Activated T-helper 1 cell treated with anti-CD3 and anti-CD28 coated beads, Interleukin-12 subunit alpha, Interleukin-12 subunit beta, Interleukin-2, Interleukin-4 antibody, amounts not matched to agents 30 ng/mL and 10 ng/mL and 1 ng/mL, durations not matched to agents 14 hours and 24 hours and 36 hours (primary cell): ENCODE results near the gene STK40. TPM values are rescaled to one million over a fixed set of nuclear protein-coding genes. Genes with fewer than 3 reads are reported as not detected.
A peak's percentile ranks its signal among the peaks of the same experiment; 100 is the strongest.

Source experiments
- DNase-seq: peaks from one replicate; pipeline ENCODE4 v3.0.0; 2021; ENCODE audit warnings: low spot score
- H3K27ac Mint-ChIP-seq: one replicate; pipeline ENCODE4 v1.8.0; 2021; ENCODE audit warnings: mild to moderate bottlenecking, mixed read lengths
- H3K27me3 Mint-ChIP-seq: one replicate; pipeline ENCODE4 v1.8.0; 2022; ENCODE audit warnings: mild to moderate bottlenecking, moderate library complexity, mixed read lengths; ENCODE audit not compliant: insufficient read depth
- H3K36me3 Mint-ChIP-seq: one replicate; pipeline ENCODE4 v1.8.0; 2021; ENCODE audit warnings: low read depth, mixed read lengths
- H3K4me1 Mint-ChIP-seq: one replicate; pipeline ENCODE4 v1.8.0; 2021; ENCODE audit warnings: low read depth, mixed read lengths
- H3K4me3 Mint-ChIP-seq: one replicate; pipeline ENCODE4 v1.8.0; 2021; ENCODE audit warnings: mild to moderate bottlenecking, moderate library complexity, mixed read lengths
- H3K9me3 Mint-ChIP-seq: one replicate; pipeline ENCODE4 v1.8.0; 2021; ENCODE audit warnings: mixed read lengths
- intact Hi-C: fragments of 100-400 bp; cut with micrococcal nuclease; formaldehyde crosslinking; loops from one replicate; pipeline ENCODE4 v1.15.1; 2024
- total RNA-seq: library from RNA; stranded (reverse); gene quantifications from 2 replicates; pipeline ENCODE4 v1.2.3, GENCODE V29; 2022

The STK40 gene
- total RNA-seq, 1 donor from 2014 or later, result 46.5 TPM

DNA sequence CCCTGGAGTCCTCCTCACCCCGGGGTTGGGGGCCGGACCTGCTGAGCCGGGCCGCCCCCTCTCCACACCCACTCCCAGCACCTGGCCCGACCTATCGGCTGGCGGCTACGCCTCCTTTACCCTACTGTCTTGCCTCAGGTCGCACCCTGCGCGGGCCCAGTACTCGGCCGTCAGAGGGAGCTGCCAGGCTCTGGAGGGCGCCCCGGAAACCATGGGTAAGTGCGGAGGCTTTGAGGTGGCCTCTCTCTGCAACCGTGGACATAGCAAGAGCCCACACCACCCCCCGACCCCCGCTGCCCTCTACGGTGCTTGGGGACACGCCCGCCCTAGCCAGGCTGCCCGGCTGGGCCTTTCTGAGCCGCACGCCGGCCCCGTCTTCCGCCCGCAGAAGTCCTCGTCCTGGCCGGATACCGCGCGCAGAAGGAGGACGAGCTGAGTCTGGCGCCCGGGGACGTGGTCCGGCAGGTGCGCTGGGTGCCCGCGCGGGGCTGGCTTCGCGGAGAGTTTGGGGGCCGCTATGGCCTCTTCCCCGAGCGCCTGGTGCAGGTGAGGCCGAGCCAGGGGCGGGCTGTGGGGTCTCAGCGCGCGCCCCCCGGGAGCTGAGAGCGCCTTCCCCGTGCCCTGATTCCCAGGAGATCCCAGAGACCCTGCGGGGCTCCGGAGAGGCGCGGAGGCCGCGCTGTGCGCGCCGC is 79.4 kb downstream of the STK40 start, which contains the start of gene SH3D21:
TSS of gene SH3D21 (plus strand) at position 159 of the 692 bp plus-strand sequence. CDS start at position 212, 53 bp downstream.
- peak within 1 kb of the TSS; percentile 97 for H3K4me3 Mint-ChIP-seq
- no peaks in the 10 kb centered on the region for H3K27me3 Mint-ChIP-seq
- peaks cover 39% of the 10 kb centered on the region for H3K4me1 Mint-ChIP-seq
- peaks cover 27% of the 10 kb centered on the region for H3K36me3 Mint-ChIP-seq
- H3K9me3 Mint-ChIP-seq, result no peaks in the 10 kb centered on the region
- intact Hi-C loops, result loop anchor here (1.0 kb wide), 2 partner anchors 25 to 80 kb away; no protein-coding TSS in a partner anchor
- H3K27ac Mint-ChIP-seq, result peak within 1 kb of the TSS; percentile 89
- DNase-seq, result peak; percentile 26

DNA sequence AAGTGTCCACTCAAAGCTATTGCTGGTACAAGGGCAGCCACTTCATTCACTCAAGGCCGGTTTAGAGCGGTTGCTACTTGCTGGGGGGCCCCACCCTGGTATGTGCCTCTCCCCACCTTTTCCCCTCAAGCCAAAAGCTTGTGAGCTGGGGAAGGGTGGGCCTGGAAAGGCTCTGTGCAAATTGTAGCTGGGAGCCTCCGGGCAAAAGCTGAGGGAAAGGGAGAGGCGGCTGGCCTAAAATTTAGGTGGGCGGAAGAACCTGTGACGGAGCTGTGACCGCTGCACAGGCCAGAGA is 79.9 kb downstream of the STK40 start:
- H3K4me1 Mint-ChIP-seq, result peaks cover 43% of the 10 kb centered on the region
- H3K27me3 Mint-ChIP-seq, result no peaks in the 10 kb centered on the region
- DNase-seq, result no peak
- H3K4me3 Mint-ChIP-seq, result peak overlapping the region; percentile 68
- intact Hi-C loops, result loop anchor here (1.0 kb wide), 2 partner anchors 25 to 80 kb away; no protein-coding TSS in a partner anchor
- H3K9me3 Mint-ChIP-seq, result no peaks in the 10 kb centered on the region
- H3K36me3 Mint-ChIP-seq, result peaks cover 32% of the 10 kb centered on the region
- peak overlapping the region; percentile 74 for H3K27ac Mint-ChIP-seq

DNA sequence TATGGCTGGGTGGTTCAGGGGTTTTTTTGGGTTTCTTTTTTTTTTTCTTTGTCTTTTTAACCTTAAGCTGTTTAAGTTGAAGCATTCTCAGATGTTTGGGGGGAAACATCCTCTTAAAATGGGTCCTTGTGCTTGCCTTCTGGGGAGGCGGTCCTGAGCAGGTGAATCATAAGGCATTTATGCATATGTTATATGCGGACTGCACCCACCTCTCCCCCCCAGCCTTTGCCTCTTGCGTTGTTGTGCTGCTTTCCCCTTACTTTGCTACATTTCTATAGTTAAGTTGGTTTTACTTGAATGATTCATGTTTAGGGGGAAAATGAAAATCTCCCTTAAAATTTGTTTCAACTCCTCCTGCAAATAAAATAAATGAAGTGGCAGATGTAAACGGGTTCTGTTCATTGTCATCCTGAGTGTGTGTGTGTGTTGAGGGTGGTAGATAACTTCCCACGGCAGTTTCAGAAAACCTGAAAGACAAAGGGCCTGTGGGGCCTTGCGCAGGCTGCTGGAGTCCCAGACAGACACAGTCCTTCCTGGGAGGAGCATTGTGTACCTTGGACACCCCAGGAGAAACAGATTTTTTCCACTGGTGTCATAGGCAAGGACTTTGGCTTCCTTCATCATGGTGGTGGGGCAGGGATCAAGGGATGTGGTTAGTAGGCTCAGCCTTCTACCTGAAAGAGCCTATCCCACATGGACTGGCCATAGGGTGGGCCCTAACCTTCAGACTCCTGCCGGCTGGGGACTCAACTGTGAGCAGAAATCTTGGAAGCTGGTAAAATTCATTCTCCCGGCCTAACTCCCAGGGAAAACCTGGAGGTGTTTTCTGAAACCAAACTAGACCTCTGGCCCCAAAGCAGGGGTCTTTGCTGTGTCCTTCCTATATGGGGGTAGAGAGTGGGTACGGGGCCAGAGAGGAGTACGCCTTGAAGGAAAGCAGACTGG is 80.5 kb downstream of the STK40 start:
- DNase-seq, result no peak
- Mint-ChIP-seq H3K27ac (peak overlapping the region; percentile 74), H3K36me3 (peaks cover 34% of the 10 kb centered on the region), H3K4me1 (peaks cover 44% of the 10 kb centered on the region), H3K4me3 (peak overlapping the region; percentile 68), H3K27me3 (no peaks in the 10 kb centered on the region), H3K9me3 (no peaks in the 10 kb centered on the region)
- intact Hi-C loops, result no loop called here

DNA sequence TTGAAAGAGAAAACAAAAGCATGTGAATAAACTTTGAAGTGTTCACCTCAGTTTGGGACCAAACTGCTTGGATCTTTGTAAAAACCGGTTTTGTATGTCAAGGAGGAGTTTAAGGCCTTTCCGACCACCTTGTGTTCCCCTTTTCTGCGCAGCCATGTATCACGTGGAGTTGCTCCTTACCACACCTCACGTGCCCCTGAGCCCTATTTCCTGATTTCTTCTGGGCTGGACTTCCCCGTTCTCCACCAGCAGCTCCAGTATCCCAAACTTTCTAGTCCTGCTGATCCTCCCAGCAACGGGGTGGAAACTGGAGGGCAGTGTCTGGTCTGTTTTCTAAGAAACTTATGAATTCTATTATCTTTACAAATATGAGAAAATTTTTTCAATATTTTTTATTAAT is 81.2 kb downstream of the STK40 start:
- Mint-ChIP-seq H3K4me1 (peaks cover 51% of the 10 kb centered on the region), H3K4me3 (no peak overlapping the region), H3K36me3 (peaks cover 39% of the 10 kb centered on the region), H3K9me3 (no peaks in the 10 kb centered on the region), H3K27ac (peak overlapping the region; percentile 37), H3K27me3 (no peaks in the 10 kb centered on the region)
- no peak for DNase-seq
- intact Hi-C loops, result no loop called here

DNA sequence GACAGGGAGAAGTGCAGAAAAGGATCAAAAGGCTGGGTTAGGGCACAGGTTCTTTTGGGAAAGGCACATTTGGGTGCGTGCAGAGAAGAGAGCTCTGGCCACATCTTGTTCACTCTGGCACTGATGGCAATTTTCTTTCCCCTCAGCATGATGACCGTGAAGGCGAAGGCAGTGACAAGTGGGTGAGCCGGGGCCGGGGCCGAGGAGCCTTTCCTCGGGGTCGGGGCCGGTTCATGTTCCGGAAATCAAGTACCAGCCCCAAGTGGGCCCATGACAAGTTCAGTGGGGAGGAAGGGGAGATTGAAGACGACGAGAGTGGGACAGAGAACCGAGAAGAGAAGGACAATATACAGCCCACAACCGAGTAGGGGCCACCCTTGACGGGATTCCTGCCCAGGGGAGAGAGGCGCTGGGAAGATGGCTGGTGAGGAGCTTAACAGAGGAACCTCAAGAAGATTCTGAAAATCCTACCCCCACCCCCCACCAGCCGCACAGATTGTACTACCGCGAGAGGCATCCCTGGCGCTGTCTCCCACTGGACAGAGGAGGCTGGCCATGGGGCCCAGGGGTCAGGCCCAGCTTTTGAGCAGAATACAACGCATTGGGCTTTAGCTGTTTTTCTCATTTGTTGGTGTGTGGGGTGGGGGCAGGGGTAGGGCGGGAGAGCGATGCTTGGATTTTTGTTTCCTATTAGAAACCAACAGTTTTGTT is 81.9 kb downstream of the STK40 start:
- Mint-ChIP-seq H3K4me3 (no peak overlapping the region), H3K27me3 (no peaks in the 10 kb centered on the region), H3K9me3 (no peaks in the 10 kb centered on the region), H3K36me3 (peaks cover 38% of the 10 kb centered on the region), H3K4me1 (peaks cover 52% of the 10 kb centered on the region), H3K27ac (peak overlapping the region; percentile 56)
- DNase-seq, result no peak
- intact Hi-C loops, result no loop called here

DNA sequence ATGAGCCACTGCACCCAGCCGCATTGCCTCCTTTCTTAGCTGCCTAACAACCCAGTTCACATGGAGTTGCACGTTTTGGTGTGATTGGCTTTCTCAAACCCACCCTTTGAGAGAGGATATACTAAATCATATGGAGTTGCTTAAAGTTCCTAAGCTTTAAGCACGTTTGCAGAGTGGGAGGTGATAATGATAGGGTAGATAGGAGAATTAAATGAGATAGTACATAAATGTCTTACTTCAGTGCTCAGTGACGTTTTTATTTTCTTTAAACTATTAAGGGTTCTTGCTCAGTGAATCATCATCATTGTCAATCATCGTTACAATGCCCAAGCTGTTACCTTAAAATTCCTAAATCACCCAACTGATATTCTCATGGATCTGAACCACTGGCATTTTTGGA is 82.5 kb downstream of the STK40 start:
- intact Hi-C loops, result no loop called here
- DNase-seq, result no peak
- Mint-ChIP-seq H3K36me3 (peaks cover 38% of the 10 kb centered on the region), H3K27me3 (no peaks in the 10 kb centered on the region), H3K4me1 (peaks cover 52% of the 10 kb centered on the region), H3K27ac (no peak overlapping the region), H3K4me3 (no peak overlapping the region), H3K9me3 (no peaks in the 10 kb centered on the region)

DNA sequence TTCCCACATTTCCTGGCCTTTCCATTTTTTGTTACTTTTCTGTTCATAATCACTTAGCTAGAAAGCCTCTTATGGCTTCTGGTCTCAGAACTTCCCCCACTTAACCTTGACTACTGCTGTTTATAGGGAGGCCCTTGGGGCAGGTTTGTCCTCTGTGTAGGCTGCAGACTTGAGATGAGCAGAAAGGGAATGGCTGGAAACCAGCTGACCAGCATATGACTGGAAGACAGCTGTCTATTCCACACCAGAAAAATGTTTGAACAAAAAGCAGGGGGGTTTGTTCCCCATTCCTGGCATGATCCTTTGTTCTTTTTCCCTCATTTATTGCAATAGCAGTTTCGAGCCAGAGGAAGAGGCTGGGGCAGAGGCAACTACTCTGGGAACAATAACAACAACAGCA is 84.5 kb downstream of the STK40 start:
- Mint-ChIP-seq H3K36me3 (peaks cover 46% of the 10 kb centered on the region), H3K9me3 (no peaks in the 10 kb centered on the region), H3K4me3 (no peak overlapping the region), H3K27ac (peak overlapping the region; percentile 55), H3K27me3 (no peaks in the 10 kb centered on the region), H3K4me1 (peaks cover 39% of the 10 kb centered on the region)
- intact Hi-C loops, result no loop called here
- DNase-seq, result no peak

DNA sequence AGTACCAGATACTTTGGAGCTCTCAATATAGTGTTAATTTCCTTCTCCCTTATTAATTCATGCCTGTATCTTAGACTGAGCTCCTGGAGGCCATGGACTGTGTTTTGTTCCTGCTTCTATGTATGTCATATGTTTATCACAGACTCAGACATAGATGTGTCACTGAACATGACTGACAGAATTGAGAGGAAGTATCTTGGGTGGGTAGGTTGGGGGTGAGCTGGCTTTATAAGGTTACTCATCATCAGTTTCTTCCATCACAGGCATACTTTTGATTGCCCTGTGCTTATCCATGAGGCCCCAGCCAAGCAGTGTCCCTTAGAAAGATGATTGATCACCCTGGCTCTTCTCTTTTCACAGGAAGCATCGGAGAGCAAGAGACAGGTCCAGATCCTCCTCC is 85.2 kb downstream of the STK40 start:
- intact Hi-C loops, result no loop called here
- no peak for DNase-seq
- Mint-ChIP-seq H3K4me3 (no peak overlapping the region), H3K4me1 (peaks cover 36% of the 10 kb centered on the region), H3K27me3 (no peaks in the 10 kb centered on the region), H3K9me3 (no peaks in the 10 kb centered on the region), H3K27ac (peak overlapping the region; percentile 85), H3K36me3 (peaks cover 52% of the 10 kb centered on the region)

DNA sequence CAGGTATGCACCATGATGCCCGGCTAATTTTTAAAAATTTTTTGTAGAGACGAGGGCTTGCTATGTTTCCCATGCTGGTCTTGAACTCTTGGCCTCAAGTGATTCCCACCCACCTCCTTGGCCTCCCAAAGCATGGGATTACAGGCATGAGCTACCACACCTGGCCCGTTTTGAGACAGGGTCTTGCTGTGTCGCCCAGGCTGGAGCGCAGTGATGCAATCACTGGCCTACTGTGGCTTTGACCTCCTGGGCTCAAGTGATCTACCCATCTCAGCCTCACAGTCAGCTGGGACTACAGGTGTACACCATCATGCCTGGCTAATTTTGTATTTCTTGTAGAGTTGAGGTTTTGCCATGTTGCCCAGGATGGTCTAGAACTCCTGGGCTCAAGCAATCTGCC is 87.1 kb downstream of the STK40 start:
- Mint-ChIP-seq H3K36me3 (peaks cover 53% of the 10 kb centered on the region), H3K27me3 (no peaks in the 10 kb centered on the region), H3K4me1 (peaks cover 26% of the 10 kb centered on the region), H3K9me3 (no peaks in the 10 kb centered on the region), H3K27ac (no peak overlapping the region), H3K4me3 (no peak overlapping the region)
- intact Hi-C loops, result no loop called here
- DNase-seq, result no peak

DNA sequence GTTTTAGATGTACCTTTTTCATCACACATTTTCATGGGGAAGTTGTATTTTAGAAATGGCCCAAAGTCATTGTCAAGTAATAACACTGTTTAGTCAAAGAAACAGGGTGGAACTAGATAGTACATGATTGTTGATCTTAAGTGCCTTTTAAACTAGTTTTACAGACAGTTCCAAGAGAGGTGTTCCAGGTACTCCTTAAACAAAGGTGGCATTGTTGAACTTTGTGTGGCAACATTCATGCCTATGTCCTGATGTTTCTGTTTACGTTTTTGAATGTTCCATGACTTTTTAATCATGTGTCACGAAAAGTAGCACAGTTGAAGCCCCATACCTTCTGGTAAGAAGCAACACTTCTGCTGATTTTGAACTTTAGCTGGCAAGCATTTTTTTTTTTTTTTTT is 88.7 kb downstream of the STK40 start:
- intact Hi-C loops, result no loop called here
- Mint-ChIP-seq H3K4me3 (no peak overlapping the region), H3K36me3 (peaks cover 48% of the 10 kb centered on the region), H3K4me1 (peaks cover 18% of the 10 kb centered on the region), H3K27ac (peak overlapping the region; percentile 6), H3K27me3 (no peaks in the 10 kb centered on the region), H3K9me3 (no peaks in the 10 kb centered on the region)
- no peak for DNase-seq

DNA sequence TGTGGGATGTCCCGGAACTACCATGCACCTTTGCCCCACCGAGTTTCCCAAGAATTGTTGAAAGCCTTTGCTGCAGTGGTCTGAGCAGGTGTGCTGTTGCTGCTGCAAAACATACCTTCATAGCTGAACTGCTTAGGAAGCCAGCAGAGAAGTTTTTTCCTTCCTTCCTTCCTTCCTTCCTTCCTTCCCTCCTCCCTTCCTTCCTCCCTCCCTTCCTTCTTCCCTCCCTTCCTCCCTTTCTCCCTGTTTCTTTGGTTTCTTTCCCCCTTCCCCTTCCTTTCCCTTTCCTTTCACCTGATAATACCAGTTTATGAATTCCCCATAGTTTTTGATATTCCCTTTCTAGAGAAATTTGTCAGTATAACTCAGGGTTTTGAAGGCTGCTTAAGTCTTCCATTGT is 90.3 kb downstream of the STK40 start:
- Mint-ChIP-seq H3K27me3 (no peaks in the 10 kb centered on the region), H3K27ac (peak overlapping the region; percentile 19), H3K4me1 (peaks cover 15% of the 10 kb centered on the region), H3K9me3 (no peaks in the 10 kb centered on the region), H3K4me3 (no peak overlapping the region), H3K36me3 (peaks cover 47% of the 10 kb centered on the region)
- no peak for DNase-seq
- intact Hi-C loops, result no loop called here
